Mesenteric fat pad (tissue), 1 donor: ENCODE measurements around the gene RASGEF1C. TPM values are rescaled to one million over a fixed set of nuclear protein-coding genes. Genes with fewer than 3 reads are reported as not detected.
A peak's percentile ranks its signal among the peaks of the same experiment; 100 is the strongest.

Source experiments
- DNase-seq: peaks from one replicate; pipeline ENCODE4 v3.0.0-alpha.2; 2020; ENCODE audit warnings: low spot score
- total RNA-seq: library from RNA; stranded (reverse); fragmentation: NEBNext Ultra II Directional; extraction: Animal tissue kit (Norgen Biotek cat#: 25700); gene quantifications from one replicate; pipeline ENCODE4 v1.2.1, GENCODE V29; 2021
- donor health status: DM: yes; HTN: yes; CAD: no.

Gene RASGEF1C
- total RNA-seq, 1 donor from 2014 or later = not detected

GRCh38 chr5:180160789-180161188 lies 48.2 kb downstream of the RASGEF1C start:
- DNase-seq = peak; percentile 37

- DNase-seq = peak; percentile 82
These were observed 48.8 kb downstream of the RASGEF1C start for GRCh38 chr5:180160215-180160614.

GRCh38 chr5:180159756-180160155 lies 49.3 kb downstream of the RASGEF1C start:
- DNase-seq = no peak

- no peak for DNase-seq
These were observed 51.1 kb downstream of the RASGEF1C start for GRCh38 chr5:180157866-180158265.

GRCh38 chr5:180156141-180156540 lies 52.9 kb downstream of the RASGEF1C start:
- no peak for DNase-seq

GRCh38 chr5:180155365-180155926 lies 53.6 kb downstream of the RASGEF1C start:
- DNase-seq = no peak

- no peak for DNase-seq
These were observed 54.1 kb downstream of the RASGEF1C start for GRCh38 chr5:180154821-180155364.

GRCh38 chr5:180153991-180154390 lies 55.0 kb downstream of the RASGEF1C start:
- DNase-seq = no peak

GRCh38 chr5:180153099-180153498 lies 55.9 kb downstream of the RASGEF1C start:
- DNase-seq = no peak

- no peak for DNase-seq
These were observed 65.2 kb downstream of the RASGEF1C start for GRCh38 chr5:180143656-180144364.

GRCh38 chr5:180142824-180143610 lies 66.0 kb downstream of the RASGEF1C start:
- no peak for DNase-seq

GRCh38 chr5:180142021-180142765 lies 66.8 kb downstream of the RASGEF1C start:
- no peak for DNase-seq

- DNase-seq = peak; percentile 71
These were observed 67.8 kb downstream of the RASGEF1C start for GRCh38 chr5:180141068-180141660.

- peak; percentile 83 for DNase-seq
These were observed 68.4 kb downstream of the RASGEF1C start for GRCh38 chr5:180140571-180140970.

GRCh38 chr5:180140079-180140554 lies 68.9 kb downstream of the RASGEF1C start:
- peak; percentile 75 for DNase-seq

GRCh38 chr5:180139731-180140055 lies 69.3 kb downstream of the RASGEF1C start:
- DNase-seq = no peak

GRCh38 chr5:180138976-180139730 lies 69.9 kb downstream of the RASGEF1C start:
- peak; percentile 75 for DNase-seq

- peak; percentile 72 for DNase-seq
These were observed 70.6 kb downstream of the RASGEF1C start for GRCh38 chr5:180138214-180138975.
